ENCODE results near the gene SLC1A5. TPM values are rescaled to one million over a fixed set of nuclear protein-coding genes. Genes with fewer than 3 reads are reported as not detected.

SLC1A5 gene
- total RNA-seq, 2 donors from 2014 or later, result 84.3 to 169 TPM

DNA sequence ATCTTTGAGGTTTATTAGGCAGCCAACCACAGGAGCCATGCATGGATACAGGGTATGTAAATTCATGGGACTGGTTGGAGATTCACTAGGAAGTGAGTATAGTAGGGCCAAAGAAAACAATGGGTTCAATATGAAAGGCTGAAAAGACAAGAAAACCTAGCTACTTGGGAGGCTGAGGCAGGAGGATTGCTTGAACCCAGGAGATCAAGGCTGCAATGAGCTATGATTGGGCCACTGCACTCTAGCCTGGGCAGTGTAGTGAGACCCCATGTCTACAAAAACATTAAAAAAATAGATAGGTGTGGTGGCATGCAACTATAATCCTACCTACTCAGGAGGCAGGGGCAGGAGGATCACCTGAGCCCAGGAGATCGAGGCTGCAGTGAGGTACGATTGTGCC is 10.3 kb upstream of the SLC1A5 start:
- Histone ChIP-seq H3K27me3 (no peaks in the 10 kb centered on the region), H3K27ac (no peak overlapping the region), H3K4me3 (no peak overlapping the region), H3K4me1 (no peaks in the 10 kb centered on the region), H3K9ac (ENCODE audit: low read depth in 2 of 2, low read length in 2 of 2) (no peak overlapping the region), H3K9me3 (no peaks in the 10 kb centered on the region), H3K36me3 (no peaks in the 10 kb centered on the region)
- intact Hi-C loops (cut with DNase I), result no loop called here
- TF ChIP-seq, protein P1, sequence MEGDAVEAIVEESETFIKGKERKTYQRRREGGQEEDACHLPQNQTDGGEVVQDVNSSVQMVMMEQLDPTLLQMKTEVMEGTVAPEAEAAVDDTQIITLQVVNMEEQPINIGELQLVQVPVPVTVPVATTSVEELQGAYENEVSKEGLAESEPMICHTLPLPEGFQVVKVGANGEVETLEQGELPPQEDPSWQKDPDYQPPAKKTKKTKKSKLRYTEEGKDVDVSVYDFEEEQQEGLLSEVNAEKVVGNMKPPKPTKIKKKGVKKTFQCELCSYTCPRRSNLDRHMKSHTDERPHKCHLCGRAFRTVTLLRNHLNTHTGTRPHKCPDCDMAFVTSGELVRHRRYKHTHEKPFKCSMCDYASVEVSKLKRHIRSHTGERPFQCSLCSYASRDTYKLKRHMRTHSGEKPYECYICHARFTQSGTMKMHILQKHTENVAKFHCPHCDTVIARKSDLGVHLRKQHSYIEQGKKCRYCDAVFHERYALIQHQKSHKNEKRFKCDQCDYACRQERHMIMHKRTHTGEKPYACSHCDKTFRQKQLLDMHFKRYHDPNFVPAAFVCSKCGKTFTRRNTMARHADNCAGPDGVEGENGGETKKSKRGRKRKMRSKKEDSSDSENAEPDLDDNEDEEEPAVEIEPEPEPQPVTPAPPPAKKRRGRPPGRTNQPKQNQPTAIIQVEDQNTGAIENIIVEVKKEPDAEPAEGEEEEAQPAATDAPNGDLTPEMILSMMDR (IDR thresholded peaks at IDR 0.05), result no peak
- DNase-seq, result no peak

DNA sequence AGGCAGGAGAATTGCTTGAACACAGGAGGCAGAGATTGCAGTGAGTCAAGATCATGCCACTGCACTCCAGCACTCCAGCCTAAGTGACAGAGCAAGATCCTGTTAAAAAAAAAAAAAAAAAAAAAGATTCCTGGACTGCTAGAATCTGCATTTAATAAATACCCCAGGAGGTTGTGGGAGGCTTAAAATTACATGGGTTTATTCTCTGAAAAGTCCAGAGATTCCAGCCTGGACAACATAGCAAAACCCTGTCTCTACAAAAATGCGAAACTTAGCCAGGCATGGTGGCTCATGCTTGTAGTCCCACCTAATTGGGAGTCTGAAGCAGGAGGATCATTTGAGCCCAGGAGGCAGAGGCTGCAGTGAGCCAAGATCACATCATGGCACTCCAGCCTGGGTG is 9.5 kb upstream of the SLC1A5 start:
- no peaks in the 10 kb centered on the region for H3K27me3 ChIP-seq
- intact Hi-C loops (cut with DNase I), result no loop called here
- no peak overlapping the region for H3K9ac ChIP-seq (ENCODE audit: low read depth in 2 of 2, low read length in 2 of 2)
- no peak overlapping the region for H3K27ac ChIP-seq
- no peaks in the 10 kb centered on the region for H3K36me3 ChIP-seq
- H3K4me3 ChIP-seq, result no peak overlapping the region
- H3K9me3 ChIP-seq, result no peaks in the 10 kb centered on the region
- TF ChIP-seq, protein P1 (IDR thresholded peaks at IDR 0.05), result no peak
- no peak for DNase-seq
- no peaks in the 10 kb centered on the region for H3K4me1 ChIP-seq

DNA sequence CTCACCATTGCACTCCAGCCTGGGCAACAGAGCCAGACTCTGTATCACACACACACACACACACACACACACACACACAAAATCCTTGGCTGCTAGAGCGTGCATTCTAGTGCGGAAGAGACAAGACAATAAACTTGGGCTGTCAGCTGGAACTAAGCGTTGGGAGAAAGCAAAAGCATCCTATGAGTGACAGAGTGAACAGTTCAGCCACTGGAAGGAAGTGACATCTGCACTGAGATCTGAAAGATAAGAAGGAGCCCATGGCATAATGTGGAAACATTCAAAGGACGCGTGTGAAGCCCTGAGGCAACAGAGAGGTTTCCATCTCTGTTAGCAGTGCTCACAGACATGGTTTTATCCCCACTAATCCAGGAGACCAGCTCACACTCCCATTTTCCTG is 3.5 kb upstream of the SLC1A5 start:
- Histone ChIP-seq H3K36me3 (no peaks in the 10 kb centered on the region), H3K4me3 (no peak overlapping the region), H3K4me1 (no peaks in the 10 kb centered on the region), H3K27ac (no peak overlapping the region), H3K9ac (ENCODE audit: low read depth in 2 of 2, low read length in 2 of 2) (no peak overlapping the region), H3K27me3 (no peaks in the 10 kb centered on the region), H3K9me3 (no peaks in the 10 kb centered on the region)
- TF ChIP-seq, protein P1 (IDR thresholded peaks at IDR 0.05), result no peak
- intact Hi-C loops (cut with DNase I), result no loop called here
- no peak for DNase-seq

DNA sequence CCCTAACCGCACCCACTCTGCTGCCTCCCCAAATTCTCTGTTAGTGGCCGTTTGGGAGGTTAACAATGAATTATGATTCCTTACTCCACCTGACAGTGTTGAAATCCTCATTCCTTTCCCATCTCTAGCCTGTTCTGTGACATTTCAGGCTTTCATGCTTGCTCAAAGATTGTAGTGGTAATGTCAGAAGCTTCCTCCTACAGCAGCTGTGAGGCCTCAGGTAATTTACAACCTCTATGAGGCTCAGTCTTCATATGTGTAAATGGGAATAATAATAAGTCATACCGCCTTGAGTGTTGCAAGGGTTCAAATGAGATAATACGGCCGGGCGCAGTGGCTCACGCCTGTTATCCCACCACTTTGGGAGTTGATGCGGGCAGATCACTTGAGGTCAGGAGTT is 977 bp upstream of the SLC1A5 start:
- H3K9ac ChIP-seq (ENCODE audit: low read depth in 2 of 2, low read length in 2 of 2), result no peak overlapping the region
- H3K4me3 ChIP-seq, result no peak overlapping the region
- no peak for DNase-seq
- intact Hi-C loops (cut with DNase I), result no loop called here
- no peaks in the 10 kb centered on the region for H3K27me3 ChIP-seq
- H3K9me3 ChIP-seq, result no peaks in the 10 kb centered on the region
- no peaks in the 10 kb centered on the region for H3K36me3 ChIP-seq
- H3K27ac ChIP-seq, result no peak overlapping the region
- H3K4me1 ChIP-seq, result peaks cover 10% of the 10 kb centered on the region
- TF ChIP-seq, protein P1 (IDR thresholded peaks at IDR 0.05), result no peak

DNA sequence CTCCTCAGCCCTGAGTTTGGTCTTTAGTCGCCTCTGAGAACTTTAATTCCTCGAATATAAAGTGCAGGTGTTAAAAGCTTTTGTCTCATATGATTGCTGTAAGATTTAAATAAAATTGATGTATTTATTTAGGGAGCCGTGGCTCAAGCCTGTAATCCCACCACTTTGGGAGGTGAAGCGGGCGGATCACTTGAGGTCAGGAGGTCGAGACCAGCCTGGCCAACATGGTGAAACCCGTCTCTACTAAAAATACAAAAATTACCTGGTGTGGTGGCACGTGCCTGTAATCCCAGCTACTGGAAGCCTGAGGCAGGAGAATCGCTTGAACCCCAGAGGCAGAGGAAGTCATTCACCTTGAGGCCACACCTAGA is 559 bp upstream of the SLC1A5 start:
- no peaks in the 10 kb centered on the region for H3K36me3 ChIP-seq
- H3K4me3 ChIP-seq, result no peak overlapping the region
- H3K27me3 ChIP-seq, result no peaks in the 10 kb centered on the region
- peak overlapping the region in 1 of 2 donors; percentile 34 for H3K9ac ChIP-seq (ENCODE audit: low read depth in 2 of 2, low read length in 2 of 2)
- no peaks in the 10 kb centered on the region for H3K9me3 ChIP-seq
- peaks cover 11% of the 10 kb centered on the region for H3K4me1 ChIP-seq
- no peak for DNase-seq
- TF ChIP-seq, protein P1 (IDR thresholded peaks at IDR 0.05), result no peak
- no peak overlapping the region for H3K27ac ChIP-seq
- intact Hi-C loops (cut with DNase I), result no loop called here

All from colonic mucosa (tissue), 4 donors.